B cell (primary cell): ENCODE results near the gene CEP19.

Experiments used
- CTCF ChIP-seq: fragments of 200-600 bp; IDR thresholded peaks from one replicate; pipeline ENCODE4 v1.8.0; 2022; ENCODE audit warnings: antibody characterized with exemption, mild to moderate bottlenecking
- EZH2 ChIP-seq: IDR thresholded peaks from 2 replicates; pipeline ENCODE4 v1.6.1; 2012; ENCODE audit warnings: borderline replicate concordance, low read depth, mild to moderate bottlenecking, moderate library complexity, low read length; ENCODE audit not compliant: insufficient read depth, poor library complexity, severe bottlenecking

GRCh38 chr3:196741249-196741889 is 29.3 kb upstream of the CEP19 start:
- TF ChIP-seq CTCF (no peak), EZH2 (no peak)
